ENCODE measurements around the gene C16orf89.
"Not testable (repeated sequence)": the region's sequence is repeated elsewhere in the genome, so short reads cannot be mapped to it uniquely, and the experiment has no call there.

DNA sequence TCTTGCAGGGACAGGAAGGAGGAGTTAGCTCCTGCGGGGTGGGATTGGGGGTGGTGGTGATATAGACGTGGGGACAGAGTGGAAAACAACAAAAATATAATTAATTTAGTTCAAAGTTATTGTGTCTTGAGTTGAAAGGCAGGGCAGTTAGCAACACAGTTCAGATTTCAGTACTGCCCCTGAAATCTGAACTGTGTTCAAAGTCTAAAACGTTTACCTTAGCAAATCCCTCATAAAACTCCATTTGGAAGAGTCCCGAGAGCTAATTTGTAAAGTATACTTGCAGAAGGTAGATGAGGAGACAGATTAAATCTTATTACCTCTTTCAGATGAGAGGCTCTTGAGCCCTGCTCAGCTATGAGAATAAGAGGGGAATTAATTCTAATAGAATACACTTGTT lies 33.4 kb upstream of the C16orf89 start:
- TF ChIP-seq, protein P1, sequence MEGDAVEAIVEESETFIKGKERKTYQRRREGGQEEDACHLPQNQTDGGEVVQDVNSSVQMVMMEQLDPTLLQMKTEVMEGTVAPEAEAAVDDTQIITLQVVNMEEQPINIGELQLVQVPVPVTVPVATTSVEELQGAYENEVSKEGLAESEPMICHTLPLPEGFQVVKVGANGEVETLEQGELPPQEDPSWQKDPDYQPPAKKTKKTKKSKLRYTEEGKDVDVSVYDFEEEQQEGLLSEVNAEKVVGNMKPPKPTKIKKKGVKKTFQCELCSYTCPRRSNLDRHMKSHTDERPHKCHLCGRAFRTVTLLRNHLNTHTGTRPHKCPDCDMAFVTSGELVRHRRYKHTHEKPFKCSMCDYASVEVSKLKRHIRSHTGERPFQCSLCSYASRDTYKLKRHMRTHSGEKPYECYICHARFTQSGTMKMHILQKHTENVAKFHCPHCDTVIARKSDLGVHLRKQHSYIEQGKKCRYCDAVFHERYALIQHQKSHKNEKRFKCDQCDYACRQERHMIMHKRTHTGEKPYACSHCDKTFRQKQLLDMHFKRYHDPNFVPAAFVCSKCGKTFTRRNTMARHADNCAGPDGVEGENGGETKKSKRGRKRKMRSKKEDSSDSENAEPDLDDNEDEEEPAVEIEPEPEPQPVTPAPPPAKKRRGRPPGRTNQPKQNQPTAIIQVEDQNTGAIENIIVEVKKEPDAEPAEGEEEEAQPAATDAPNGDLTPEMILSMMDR (conservative IDR thresholded peaks at IDR 0.05; ENCODE audit: low read depth, low read length), result not testable (repeated sequence)
- TF ChIP-seq EZH2 (IDR thresholded peaks at IDR 0.05; ENCODE audit: borderline replicate concordance, low read depth, low read length, poor library complexity, severe bottlenecking), result not testable (repeated sequence)

All from A673 (cell line).